NCI-H1417 (cell line): Measurements from ENCODE around the gene MAP7.
"Not testable (repeated sequence)": the region's sequence is repeated elsewhere in the genome, so short reads cannot be mapped to it uniquely, and the experiment has no call there.

Experiments
- DNase-seq, 3 experiments: peaks; one replicate each; lab custom pipeline; 2025; lab: John Stamatoyannopoulos, UW

Gene MAP7

GRCh38 chr6:136550330-136551071 is at the start of gene MAP7:
MAP7 (minus strand) TSS chr6:136550422; CDS start chr6:136550408, 14 bp downstream.
- peak; percentile 91 to 97 (median 96) for DNase-seq

- DNase-seq, result no peak
These were observed 49.2 kb upstream of the MAP7 start for GRCh38 chr6:136599329-136600011.

- DNase-seq, result no peak
These were observed 47.8 kb upstream of the MAP7 start for GRCh38 chr6:136598048-136598447.

GRCh38 chr6:136594671-136595070 is 44.4 kb upstream of the MAP7 start:
- no peak for DNase-seq

GRCh38 chr6:136593748-136594490 is 43.7 kb upstream of the MAP7 start:
- DNase-seq, result peak in 1 of 3 experiments; percentile 13

- no peak for DNase-seq
These were observed 42.9 kb upstream of the MAP7 start for GRCh38 chr6:136592930-136593673.

GRCh38 chr6:136591617-136592016 is 41.4 kb upstream of the MAP7 start:
- DNase-seq, result no peak

GRCh38 chr6:136590846-136591245 is 40.6 kb upstream of the MAP7 start:
- DNase-seq, result not testable (repeated sequence)

GRCh38 chr6:136587527-136587926 is 37.3 kb upstream of the MAP7 start:
- DNase-seq, result no peak

- DNase-seq, result no peak
These were observed 36.1 kb upstream of the MAP7 start for GRCh38 chr6:136586295-136586694.

- DNase-seq, result not testable (repeated sequence)
These were observed 35.3 kb upstream of the MAP7 start for GRCh38 chr6:136585523-136585922.

GRCh38 chr6:136584290-136584689 is 34.1 kb upstream of the MAP7 start:
- DNase-seq, result not testable (repeated sequence)

GRCh38 chr6:136582711-136583471 is 32.7 kb upstream of the MAP7 start:
- peak in 2 of 3 experiments; percentile 17 to 51 for DNase-seq

GRCh38 chr6:136579800-136580199 is 29.6 kb upstream of the MAP7 start:
- no peak for DNase-seq

- no peak for DNase-seq
These were observed 26.6 kb upstream of the MAP7 start for GRCh38 chr6:136576821-136577220.

GRCh38 chr6:136571496-136571895 is 21.3 kb upstream of the MAP7 start:
- DNase-seq, result no peak

GRCh38 chr6:136571065-136571464 is 20.8 kb upstream of the MAP7 start:
- DNase-seq, result peak in 1 of 3 experiments; percentile 6

GRCh38 chr6:136568129-136568528 is 17.9 kb upstream of the MAP7 start:
- no peak for DNase-seq

GRCh38 chr6:136567688-136568087 is 17.5 kb upstream of the MAP7 start:
- no peak for DNase-seq

- DNase-seq, result peak in 1 of 3 experiments; percentile 33
These were observed 16.6 kb upstream of the MAP7 start for GRCh38 chr6:136566851-136567250.

- DNase-seq, result peak in 1 of 3 experiments; percentile 27
These were observed 15.8 kb upstream of the MAP7 start for GRCh38 chr6:136566007-136566487.
